HG03432 (cell line): ENCODE results near the gene B9D1.
"Not testable (repeated sequence)": the region's sequence is repeated elsewhere in the genome, so short reads cannot be mapped to it uniquely, and the experiment has no call there.

ENCODE experiments used
- ATAC-seq: cut with Tn5 transposase; IDR thresholded peaks from one replicate; pipeline ENCODE4 v1.9.1; 2021; ENCODE audit warnings: mild to moderate bottlenecking, moderate library complexity; ENCODE audit not compliant: unreplicated experiment

Gene B9D1

DNA sequence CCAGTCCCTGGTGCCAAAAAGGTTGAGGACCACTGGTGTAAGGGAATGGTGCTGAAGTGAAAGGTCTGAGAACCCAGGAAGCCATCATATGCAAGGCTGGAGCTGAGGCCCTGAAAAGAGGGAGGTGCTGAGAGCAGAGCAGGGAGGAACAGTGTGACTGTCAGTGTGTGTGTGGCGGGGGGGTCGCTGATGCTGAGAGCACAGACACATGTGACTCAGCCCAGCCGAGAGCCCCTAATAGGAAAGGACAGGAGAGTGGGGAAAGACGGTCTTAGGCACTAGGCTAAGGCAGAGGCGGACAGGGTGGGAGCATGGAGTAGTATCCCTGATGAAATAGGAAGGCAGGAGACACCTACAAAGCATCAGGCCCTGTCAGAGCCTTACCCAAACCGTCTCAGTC lies 1.2 kb downstream of the B9D1 start:
- ATAC-seq, result no peak

DNA sequence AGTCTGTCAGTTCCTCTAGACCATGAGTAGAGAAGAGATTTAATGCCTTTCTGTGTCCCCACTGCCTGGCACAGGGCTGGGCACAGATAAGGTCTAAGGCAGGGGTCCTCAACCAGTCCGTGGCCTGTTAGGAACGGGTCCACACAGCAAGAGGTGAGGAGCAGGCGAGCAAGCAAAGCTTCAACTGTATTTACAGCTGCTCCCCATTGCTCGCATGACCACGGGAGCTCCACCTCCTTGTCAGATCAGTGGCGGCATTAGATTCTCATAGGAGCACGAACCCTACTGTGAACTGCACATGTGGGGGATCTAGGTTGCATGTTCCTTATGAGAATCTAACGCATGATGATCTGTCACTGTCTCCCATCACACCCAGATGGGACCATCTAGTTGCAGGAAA lies 1.8 kb downstream of the B9D1 start:
- no peak for ATAC-seq

DNA sequence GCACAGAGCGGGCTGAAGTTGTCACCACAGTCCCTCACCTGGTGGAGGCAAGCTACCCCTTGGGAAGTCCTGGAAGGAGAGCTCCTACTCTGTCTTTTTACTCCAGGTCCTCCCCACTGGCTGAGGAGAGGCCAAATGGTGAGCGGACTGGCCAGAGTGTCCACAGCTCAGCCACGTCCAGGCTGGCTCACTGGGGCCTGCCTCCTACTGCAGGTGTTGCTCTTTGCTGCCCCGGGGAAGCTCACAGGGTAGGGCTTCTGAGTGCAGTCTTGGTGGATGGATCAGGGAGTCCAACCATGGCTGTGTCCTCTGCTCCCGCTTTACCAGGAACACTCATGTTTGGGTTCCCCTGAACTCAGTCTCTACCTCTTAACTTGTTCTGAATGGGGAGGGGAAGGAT lies 2.7 kb downstream of the B9D1 start:
- no peak for ATAC-seq

DNA sequence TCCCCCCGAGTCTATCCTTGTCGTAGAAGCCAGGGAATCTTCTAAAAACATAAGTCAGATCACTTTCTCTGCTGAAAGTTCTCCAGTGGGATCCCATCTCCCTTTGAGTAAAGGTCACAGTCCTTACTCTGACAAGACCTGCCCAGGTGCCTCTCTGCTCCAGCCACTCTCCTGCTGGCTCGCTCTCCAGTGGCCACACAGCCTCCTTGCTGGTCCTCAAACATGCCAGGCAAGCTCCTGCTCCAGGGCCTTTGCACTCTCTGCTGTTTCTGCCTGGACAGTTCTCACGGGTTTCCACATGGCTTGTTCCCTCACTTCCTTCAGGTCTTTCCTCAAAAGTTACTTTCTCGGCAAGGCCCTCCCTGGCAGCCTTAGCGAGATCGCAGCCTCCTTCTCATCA lies 3.4 kb downstream of the B9D1 start:
- no peak for ATAC-seq

DNA sequence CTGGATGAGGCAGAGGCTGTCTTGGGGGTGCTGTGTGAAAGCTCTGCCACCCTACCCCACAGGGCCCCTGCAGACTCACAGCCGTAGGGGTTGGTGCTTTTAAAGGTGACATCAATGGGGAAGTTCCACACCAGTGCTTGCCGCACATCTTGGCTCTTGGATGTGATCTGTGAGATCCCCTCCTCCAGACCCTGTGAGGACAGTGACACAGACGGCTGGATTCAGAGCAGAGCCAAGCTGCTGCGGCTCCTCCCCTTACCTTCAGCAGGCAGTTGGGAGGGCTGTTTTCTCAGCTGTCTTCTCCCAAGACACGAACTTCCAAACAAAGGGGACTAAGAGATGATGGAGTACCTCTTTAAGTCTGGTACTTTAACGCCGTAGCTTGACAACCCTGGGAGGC lies 4.8 kb downstream of the B9D1 start:
- ATAC-seq, result no peak

DNA sequence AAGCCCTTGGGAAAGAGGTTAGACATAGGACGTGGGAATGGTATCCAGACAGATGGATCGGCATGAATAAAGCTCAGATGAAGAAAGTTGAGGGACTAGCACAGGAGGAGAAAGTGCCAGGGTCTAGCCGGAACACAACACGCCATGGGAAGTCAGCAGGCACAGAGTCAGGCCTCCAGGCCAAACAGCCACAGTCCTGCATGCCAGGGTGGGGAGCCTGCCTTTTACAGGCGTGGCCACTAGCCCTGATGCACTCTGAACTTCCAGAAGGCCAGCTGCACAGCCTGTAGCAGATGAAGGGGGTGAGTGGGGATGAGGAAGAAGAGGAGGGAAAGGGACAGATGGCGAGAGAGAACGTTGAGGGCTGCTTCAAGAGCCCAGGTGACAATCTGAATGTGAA lies 5.2 kb downstream of the B9D1 start:
- ATAC-seq, result no peak

DNA sequence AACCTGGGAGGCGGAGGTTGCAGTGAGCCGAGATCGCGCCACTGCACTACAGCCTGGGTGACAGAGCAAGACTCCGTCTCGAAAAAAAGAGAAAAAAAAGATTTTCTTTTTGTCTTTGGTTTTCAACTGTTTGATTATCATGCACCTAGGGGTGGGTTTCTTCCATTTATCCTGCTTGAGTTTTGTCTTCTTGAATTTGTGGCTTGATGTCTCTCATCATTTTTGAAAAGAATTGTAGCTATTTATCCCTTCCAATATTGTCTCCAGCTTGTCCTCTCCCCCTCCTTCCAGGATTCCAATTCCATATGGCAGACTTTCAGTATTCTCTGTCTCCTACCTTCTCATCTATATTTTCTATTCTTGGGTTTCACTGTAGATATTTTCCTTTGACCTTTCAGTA lies 7.8 kb downstream of the B9D1 start:
- no peak for ATAC-seq

DNA sequence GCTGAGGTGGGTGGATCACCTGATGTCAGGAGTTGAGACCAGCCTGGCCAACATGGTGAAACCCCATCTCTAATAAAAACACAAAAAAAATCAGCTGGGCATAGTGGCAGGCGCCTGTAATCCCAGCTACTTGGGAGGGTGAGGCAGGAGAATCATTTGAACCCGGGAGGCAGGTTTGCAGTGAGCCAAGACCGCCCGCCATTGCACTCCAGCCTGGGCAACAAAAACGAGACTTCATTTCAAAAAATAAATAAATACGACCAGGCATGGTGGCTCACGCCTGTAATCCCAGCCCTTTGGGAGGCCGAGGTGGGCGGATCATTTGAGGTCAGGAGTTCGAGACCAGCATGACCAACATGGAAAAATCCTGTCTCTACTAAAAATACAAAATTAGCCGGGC lies 9.1 kb downstream of the B9D1 start:
- ATAC-seq, result not testable (repeated sequence)

DNA sequence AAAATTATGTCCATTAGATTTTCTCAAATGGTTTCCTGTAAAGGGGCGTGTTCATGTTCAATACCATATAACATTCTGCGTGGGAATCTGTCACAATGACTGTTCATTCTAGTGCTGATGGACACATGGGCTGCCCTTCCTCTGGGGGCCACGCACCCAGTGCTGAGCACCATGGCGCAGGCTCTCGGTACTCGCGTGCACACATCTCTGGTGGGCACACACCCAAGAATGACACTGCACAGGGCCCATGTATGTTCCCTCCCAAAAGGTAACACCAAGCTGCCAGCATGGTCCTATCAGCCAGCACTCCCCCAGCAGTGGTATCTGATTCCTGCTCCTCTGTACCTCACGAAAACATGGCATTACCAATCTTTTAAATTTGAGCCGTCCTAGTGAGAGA lies 13.7 kb downstream of the B9D1 start:
- no peak for ATAC-seq

DNA sequence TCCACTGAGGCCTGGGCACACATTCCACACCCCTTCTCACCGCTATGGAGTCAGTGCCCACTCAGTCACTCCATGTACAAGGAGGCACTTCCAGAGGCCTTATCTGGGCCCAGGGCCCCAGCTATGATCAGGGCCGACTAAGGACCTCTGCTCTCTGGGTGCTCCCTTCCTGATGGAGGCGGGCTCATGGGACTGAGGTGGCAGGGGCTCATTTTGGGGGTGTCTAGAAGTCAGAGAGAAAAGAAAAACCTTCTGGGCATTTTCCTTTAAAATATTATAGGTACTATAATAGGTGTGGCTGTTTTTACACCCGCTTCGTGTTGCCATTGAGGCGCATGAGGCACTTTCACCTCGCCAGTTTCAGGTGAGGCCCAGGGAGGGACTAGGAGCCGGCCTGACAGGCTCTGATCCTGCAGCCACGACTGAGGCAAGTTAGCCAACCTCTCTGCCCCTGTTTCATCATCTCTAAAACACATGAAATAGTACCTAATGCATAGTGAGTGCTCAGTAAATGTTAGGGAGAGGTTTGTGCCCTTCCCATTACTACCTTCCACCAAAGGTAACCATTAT lies 14.4 kb downstream of the B9D1 start:
- ATAC-seq, result no peak

DNA sequence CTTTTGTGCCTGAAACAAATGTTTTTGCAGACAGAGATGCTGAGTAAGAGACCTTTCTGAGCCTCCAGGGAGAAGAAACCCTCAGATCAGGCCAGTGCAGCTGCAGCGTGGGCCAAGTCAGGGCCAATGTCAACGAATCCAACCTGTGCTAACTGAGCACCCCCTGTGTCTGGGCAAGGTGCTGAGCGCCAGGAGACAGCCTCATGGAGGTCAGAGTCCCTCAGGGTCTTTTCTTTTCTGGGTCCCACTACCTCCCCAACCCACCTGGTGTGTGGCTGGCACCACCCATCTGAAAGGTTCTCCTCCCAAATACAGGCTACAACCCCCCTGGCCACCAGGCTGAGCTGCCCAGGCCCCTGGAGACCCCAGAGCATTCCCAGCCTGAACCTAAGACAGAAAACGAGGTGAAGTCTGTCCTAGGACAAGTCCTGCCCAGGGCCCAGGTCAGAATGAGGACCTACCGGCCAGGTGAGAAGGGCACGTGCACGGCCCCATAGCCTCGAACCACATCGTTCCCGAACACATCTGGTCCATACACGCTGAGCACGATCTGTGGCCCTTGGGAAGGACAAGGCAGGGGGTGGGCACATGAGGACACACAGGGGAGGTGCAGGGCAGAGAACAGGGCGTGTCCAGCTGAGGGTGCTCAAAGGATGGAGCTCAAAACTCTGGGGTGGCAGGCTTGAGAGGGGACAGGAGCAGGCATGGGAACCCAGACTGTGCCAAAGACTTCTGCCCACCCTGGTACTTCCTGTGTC lies 15.0 kb downstream of the B9D1 start:
- no peak for ATAC-seq

DNA sequence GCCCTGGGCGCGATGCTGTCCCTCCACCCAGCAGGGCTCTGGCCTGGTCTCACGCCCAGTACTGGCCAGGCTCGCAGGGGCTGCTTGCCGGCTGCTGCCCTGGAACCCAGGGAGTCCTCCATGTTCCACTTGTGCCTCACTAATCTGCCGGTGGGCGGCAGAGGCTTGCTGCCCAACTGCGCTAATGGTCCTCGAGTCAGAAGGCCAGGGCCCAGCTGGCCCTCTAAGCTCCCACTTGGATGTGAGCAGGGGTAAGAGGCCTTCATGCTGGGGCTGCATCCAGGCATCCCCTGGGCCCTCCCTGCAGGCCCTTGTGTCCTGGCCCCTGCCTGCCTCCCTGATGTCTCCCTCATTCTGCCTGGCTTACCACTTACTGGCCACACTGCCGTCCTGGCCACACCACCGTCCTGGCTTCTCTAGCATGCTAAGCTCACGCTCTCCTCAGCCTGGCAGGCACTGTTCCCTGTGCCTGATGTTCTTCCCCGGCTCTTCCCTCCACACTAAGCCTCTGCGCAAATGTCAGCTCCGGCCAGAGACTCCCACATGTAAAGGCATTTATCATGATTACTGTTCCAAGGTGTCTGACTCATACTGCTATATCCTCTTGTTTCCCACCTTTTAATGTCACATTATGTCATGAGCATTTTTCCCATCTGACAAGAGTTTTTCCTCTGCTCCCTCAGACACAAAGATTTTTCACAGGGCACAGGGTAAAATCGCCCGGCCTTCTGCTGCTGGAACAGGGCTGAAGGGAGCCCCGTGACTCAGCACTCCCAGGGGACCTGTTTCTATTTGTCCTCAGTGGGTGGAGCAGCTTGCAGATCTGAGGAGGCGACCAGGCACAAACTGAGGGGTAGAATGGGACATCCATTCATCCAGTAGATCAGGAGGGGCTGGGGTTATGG lies 15.9 kb downstream of the B9D1 start:
- no peak for ATAC-seq

DNA sequence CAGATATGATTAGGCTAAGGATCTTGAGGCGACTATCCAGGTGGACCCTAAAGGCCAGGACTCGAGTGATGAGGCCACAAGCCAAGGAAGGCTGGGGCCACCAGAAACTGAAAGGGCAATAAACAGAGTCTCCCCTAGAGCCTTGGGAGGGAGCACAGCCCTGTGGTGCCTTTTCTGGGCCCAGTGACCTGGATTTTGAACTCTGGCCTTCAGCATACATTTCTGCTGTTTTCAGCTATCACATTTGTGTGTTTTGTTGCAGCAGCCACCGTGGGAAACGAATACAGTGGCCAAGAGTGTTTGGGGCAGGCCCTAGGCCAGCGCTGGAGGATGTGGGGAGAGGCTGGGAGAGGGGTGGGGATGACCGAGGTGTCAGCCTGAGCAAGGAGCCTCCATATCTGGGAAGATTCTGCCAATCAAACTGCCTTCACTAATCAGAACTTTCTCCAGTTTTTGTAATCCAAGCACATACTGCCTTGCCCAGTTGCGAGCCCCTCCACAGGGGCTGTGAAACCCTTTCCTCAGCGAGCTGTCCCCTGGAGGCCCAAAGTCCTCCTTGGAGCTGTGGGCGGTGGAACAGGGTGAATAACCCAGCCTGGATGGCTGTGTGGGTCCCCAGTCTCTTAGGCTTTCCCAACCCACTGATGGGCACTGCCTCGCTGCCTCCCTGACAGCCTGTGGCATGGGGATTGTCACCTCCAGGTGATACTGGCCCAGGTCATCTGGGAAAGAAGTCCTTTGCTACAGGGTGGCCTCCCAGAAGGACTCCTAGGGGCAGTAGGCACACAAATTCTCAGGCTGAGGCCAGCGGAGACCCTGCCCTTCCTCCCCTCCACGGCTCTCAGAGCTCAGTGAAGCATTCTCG lies 16.8 kb downstream of the B9D1 start:
- ATAC-seq, result no peak

DNA sequence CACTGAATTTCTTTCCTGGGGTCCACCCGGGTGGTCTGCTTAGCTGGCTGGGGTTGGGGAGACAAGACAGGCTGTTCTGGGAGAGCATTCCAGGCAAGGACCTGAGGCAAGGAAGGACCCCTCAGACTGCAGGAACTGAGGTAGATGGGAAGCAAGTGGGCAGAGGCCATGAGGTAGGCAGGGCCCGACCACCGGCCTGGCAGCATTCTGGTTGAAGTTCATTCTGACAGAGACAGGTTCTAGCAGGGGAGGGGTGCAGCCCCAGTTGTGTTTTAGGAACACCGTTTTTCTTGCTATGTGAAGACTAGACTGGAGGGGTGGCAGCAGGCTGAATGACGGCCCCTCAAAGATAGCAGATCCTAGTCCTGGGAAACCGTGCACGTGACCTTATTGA lies 17.5 kb downstream of the B9D1 start:
- no peak for ATAC-seq

DNA sequence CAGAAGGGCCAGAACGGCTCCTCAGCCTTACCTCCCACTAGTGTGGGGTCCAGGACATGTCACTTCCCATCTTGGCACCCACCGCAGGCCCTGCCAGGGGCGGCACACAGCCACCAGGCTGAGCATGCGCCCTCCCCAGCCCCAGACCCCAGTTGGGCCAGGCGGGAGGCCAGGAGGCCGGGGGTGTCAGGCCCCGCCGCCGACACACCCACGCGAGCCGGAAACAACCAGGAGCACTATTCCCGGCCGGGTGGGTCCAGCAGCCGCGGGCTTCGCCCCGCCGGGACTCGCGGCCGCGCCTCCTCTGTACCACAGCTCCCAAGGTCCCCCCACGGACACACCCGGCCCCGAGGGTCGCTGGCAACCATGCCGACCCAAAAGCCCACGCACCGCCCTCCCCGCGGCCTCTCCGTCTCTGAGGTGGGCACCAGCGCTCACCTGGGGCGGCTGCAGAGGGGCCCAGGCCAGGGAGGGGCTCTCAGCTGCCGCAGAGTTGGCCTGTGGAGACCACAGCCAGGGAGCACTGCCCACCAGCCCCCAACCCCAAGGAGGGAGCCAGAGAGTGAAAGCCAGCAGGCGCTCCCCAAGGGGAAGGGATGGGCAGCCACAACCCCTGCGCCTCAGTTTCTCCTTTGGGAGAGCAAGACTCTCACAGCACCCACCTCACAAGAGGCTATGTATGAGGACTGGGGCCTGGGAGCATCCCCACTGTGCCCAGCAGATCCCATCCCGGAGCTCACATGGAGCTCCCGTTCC lies 18.0 kb downstream of the B9D1 start:
- no peak for ATAC-seq

DNA sequence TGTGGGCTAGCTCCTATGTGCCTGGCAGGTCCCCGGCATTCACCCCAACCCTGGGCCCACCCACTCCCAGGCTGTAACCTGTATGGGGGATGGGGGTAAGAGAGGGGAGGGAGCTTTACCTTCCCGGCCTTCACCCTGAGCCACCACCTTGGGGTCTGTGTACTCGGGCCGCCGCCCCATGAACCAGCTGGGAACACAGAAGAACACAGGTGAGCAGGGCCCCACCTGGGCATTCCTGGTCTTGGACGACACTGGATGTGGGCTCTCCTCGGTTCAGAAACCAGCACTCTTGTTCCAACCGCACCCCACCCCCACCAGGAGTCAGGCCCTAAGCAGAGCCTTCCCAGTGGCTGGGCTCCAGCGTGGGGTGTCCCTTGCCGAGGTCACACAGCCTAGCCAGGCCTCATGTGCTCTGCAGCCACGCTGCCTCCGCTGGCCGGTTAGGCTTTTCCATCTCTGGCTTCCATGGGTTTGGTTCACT lies 18.8 kb downstream of the B9D1 start:
- ATAC-seq, result no peak

DNA sequence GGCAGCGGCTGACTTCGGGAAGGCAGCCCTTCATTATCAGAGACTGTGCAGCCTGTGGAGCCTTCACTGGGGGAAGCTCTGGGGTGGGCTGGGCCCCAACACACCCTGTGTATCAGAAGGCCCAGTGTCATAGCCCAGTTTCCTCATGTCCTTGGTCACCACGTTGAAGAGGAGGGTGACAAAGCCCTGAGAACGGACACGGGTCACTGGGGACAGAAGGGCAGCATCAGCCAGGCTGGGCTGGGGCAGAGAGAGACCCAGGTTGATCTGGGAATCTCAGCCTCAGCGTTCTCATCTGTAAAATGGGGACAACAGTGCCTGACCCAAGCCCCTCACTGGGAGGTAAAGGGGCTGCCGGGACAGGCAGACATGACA lies 19.3 kb downstream of the B9D1 start:
- ATAC-seq, result no peak

DNA sequence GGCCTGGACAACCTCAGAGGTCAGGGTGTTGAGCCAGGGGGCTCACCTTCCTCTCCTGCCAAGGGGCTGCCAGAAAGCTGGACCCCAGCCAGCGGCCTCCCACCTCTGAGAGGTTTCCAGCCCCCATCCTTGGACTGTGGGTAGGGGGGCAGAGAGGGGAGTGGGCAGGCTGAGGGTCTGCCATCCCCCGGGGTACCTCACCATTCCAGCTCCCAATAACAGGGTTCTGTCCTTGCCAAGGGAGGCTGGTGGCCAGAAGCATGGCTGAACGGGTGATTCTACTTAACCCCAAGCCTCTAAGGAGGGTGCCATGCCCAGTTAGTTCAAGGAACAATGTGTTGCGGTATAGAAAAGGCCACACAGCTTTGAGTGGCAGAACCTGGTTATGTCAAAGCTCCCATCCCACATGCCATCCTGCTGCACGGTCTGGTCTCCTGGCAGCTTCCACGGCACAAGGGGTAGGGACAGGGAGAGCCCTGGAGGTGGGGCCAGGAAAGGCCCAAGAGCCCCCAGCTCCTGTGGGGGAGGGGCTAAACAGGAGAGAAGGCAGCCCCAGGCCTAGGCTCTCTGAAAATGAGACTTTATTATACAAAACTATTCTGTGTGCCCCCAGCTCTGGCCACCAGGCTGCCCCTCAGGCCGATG lies 19.8 kb downstream of the B9D1 start:
- ATAC-seq, result no peak
